Activated T-helper 2 cell treated with anti-CD3 and anti-CD28 coated beads, Interferon-gamma antibody, Interleukin-2, Interleukin-4, amounts not matched to agents 10 μg/mL and 5 μg/mL and 100 μg/mL, durations not matched to agents 14 hours and 24 hours and 36 hours (primary cell): ENCODE measurements around the gene GGTLC2. TPM values are rescaled to one million over a fixed set of nuclear protein-coding genes. Genes with fewer than 3 reads are reported as not detected.

ENCODE experiments used
- DNase-seq: peaks from one replicate; pipeline ENCODE4 v3.0.0; 2021; ENCODE audit warnings: low spot score
- H3K27ac Mint-ChIP-seq: one replicate; pipeline ENCODE4 v1.8.0; 2021; ENCODE audit warnings: mixed read lengths
- H3K27me3 Mint-ChIP-seq: one replicate; pipeline ENCODE4 v1.8.0; 2021; ENCODE audit warnings: low read depth, mixed read lengths
- H3K36me3 Mint-ChIP-seq: one replicate; pipeline ENCODE4 v1.8.0; 2021; ENCODE audit warnings: low read depth, mixed read lengths
- H3K4me1 Mint-ChIP-seq: one replicate; pipeline ENCODE4 v1.8.0; 2021; ENCODE audit warnings: low read depth, mixed read lengths
- H3K4me3 Mint-ChIP-seq: one replicate; pipeline ENCODE4 v1.8.0; 2021; ENCODE audit warnings: low read depth, mild to moderate bottlenecking, moderate library complexity, mixed read lengths
- H3K9me3 Mint-ChIP-seq: one replicate; pipeline ENCODE4 v1.8.0; 2021; ENCODE audit warnings: mixed read lengths
- intact Hi-C: fragments of 100-400 bp; cut with micrococcal nuclease; formaldehyde crosslinking; loops from one replicate; pipeline ENCODE4 v1.15.1; 2023
- total RNA-seq: library from RNA; stranded (reverse); gene quantifications from 2 replicates; pipeline ENCODE4 v1.2.3, GENCODE V29; 2022

GGTLC2 gene
- total RNA-seq, 1 donor from 2014 or later = not detected

GRCh38 chr22:22691716-22692701, 47.6 kb downstream of the GGTLC2 start:
- Mint-ChIP-seq H3K4me3 (no peak overlapping the region), H3K27me3 (peaks cover 5% of the 10 kb centered on the region), H3K4me1 (no peaks in the 10 kb centered on the region), H3K36me3 (no peaks in the 10 kb centered on the region), H3K9me3 (no peaks in the 10 kb centered on the region), H3K27ac (no peak overlapping the region)
- DNase-seq = no peak
- intact Hi-C loops = loop anchor here (10.0 kb wide), 1 partner anchor 53 kb away; no protein-coding TSS in a partner anchor

DNA sequence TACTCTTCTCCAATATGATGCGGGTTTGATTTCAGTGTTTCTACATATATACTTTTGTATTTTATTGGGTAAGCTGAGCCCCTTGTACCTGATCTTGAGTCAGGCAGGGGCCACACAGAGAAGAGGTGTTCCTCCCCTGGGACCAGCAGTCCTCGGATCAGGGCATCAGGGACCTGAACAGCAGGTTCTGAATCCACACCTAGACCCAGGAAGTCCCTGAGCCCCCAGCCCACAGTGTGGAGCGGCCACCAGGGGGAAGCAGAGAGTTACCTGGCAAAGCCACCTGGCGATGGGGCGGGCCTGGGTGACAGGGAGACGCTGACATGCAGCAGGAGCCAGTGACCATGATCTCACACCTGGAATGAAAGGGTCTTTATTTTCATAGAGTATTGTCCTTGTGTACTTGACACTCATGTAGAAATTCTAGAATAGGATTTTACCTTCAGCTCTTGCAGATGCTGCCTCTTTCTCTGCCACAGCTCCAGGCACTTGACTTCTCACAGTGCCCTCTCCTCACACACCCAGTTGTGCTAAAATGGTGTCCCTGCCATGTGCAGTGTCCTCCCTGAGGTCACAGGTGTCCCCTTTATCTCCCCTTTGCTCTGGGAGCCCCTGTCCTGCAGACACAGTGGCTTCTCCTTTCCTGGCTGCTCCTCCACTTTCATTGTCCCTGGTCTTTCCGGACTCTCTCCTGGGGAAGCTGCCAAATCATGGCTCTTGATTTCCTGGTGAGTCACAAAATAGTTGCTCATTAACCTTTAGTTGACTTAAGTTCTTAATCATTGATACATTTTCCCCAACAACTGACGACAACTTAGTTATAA, 48.5 kb downstream of the GGTLC2 start:
- intact Hi-C loops = loop anchor here (10.0 kb wide), 1 partner anchor 52 kb away; no protein-coding TSS in a partner anchor
- Mint-ChIP-seq H3K27me3 (peaks cover 5% of the 10 kb centered on the region), H3K4me1 (no peaks in the 10 kb centered on the region), H3K36me3 (no peaks in the 10 kb centered on the region), H3K4me3 (no peak overlapping the region), H3K9me3 (no peaks in the 10 kb centered on the region), H3K27ac (no peak overlapping the region)
- DNase-seq = peak; percentile 25

DNA sequence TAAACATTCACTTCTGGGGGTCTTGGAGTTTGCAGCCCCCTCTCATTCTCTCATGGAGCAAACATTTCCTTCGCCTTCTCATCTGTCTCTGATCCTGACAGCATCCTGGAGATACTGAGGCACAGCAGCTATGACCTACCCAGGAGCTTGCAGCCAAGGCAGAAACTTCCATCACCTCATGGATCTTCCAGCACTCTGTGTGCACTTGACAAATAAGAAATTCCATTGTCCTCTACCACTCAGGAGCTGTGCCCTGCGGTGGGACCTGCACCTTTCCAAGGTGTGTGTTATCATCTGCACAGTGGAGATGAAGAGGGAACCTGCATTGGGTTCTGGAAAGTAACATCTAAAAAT, 49.1 kb downstream of the GGTLC2 start:
- Mint-ChIP-seq H3K4me1 (no peaks in the 10 kb centered on the region), H3K27me3 (peaks cover 5% of the 10 kb centered on the region), H3K4me3 (no peak overlapping the region), H3K36me3 (no peaks in the 10 kb centered on the region), H3K9me3 (no peaks in the 10 kb centered on the region), H3K27ac (no peak overlapping the region)
- intact Hi-C loops = loop anchor here (10.0 kb wide), 1 partner anchor 51 kb away; no protein-coding TSS in a partner anchor
- no peak for DNase-seq

- Mint-ChIP-seq H3K4me1 (no peaks in the 10 kb centered on the region), H3K27me3 (peaks cover 7% of the 10 kb centered on the region), H3K9me3 (no peaks in the 10 kb centered on the region), H3K4me3 (no peak overlapping the region), H3K36me3 (no peaks in the 10 kb centered on the region), H3K27ac (no peak overlapping the region)
- DNase-seq = no peak
- intact Hi-C loops = loop anchor here (10.0 kb wide), 1 partner anchor 51 kb away; no protein-coding TSS in a partner anchor
Observed at GRCh38 chr22:22694106-22694505, 49.7 kb downstream of the GGTLC2 start.

DNA sequence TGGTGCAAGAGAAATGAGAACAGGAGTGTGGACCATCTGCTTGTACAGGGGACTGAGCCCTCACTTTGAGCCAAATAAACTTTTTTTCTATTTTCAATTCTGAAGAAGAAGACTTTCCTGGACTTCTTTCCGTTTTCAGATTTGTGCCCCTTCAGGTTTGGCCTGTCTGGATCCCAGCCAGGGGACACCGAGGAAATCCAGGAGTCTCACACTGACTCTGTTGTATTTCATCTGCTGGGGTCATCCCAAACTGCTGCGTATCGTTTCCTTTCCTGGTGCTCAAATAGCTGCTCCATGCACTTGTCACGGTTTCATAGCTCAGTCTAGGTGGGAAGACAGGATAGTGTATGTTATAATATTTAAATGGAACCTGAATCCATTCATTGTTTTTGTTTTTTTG, 51.7 kb downstream of the GGTLC2 start:
- Mint-ChIP-seq H3K27ac (no peak overlapping the region), H3K27me3 (peaks cover 4% of the 10 kb centered on the region), H3K4me3 (no peak overlapping the region), H3K36me3 (no peaks in the 10 kb centered on the region), H3K9me3 (no peaks in the 10 kb centered on the region), H3K4me1 (no peaks in the 10 kb centered on the region)
- intact Hi-C loops = loop anchor here (10.0 kb wide), 1 partner anchor 49 kb away; no protein-coding TSS in a partner anchor
- no peak for DNase-seq

Other genes starting within 250 kb of the GGTLC2 start
- 3.6 and 3.7 TPM in 2 replicates for gene ZNF280B, start 135.9 kb upstream of the GGTLC2 start, total RNA-seq
- gene ZNF280A, start 124.3 kb upstream of the GGTLC2 start, total RNA-seq = not detected in 2 replicates
- gene PRAME, start 85.3 kb upstream of the GGTLC2 start, total RNA-seq = not detected in 2 replicates
- gene IGLL5, start 243.2 kb downstream of the GGTLC2 start, total RNA-seq = not detected in 2 replicates